Kidney (tissue), 14 donors: ENCODE data around the gene ATP11B. TPM values are rescaled to one million over a fixed set of nuclear protein-coding genes. Genes with fewer than 3 reads are reported as not detected.

Experiments used
- DNase-seq, 5 donors: peaks; one replicate each; pipeline ENCODE4 v3.0.0-alpha.2; 2013 to 2020
- FAIRE-seq: peaks from 2 replicates; lab custom pipeline; 2012; peaks lifted over from hg19 to GRCh38; lab: Jason Lieb, UNC
- H3K27ac ChIP-seq, 2 donors: one replicate each; pipeline ENCODE4 v1.7.0; 2013; ENCODE audit warnings: low read depth in 2 of 2, low read length in 2 of 2, inconsistent platforms in 1 of 2
- H3K27me3 ChIP-seq: one replicate; pipeline ENCODE4 v1.7.1; 2013; ENCODE audit warnings: low read length, inconsistent platforms; ENCODE audit not compliant: control insufficient read depth, insufficient read depth
- H3K36me3 ChIP-seq, 3 donors: one replicate each; pipeline versions ENCODE4 v1.7.0 to v1.7.1; 2013; ENCODE audit warnings: low read length in 3 of 3, control low read depth in 1 of 3, inconsistent platforms in 1 of 3; ENCODE audit not compliant: insufficient read depth in 3 of 3, control insufficient read depth in 2 of 3
- H3K4me1 ChIP-seq, 3 donors: one replicate each; pipeline versions ENCODE4 v1.7.0 to v1.7.1; 2013; ENCODE audit warnings: low read length in 3 of 3, inconsistent platforms in 1 of 3, low read depth in 1 of 3; ENCODE audit not compliant: control insufficient read depth in 2 of 3, insufficient read depth in 2 of 3
- H3K4me3 ChIP-seq, 3 donors: one replicate each; pipeline versions ENCODE4 v1.7.0 to v1.8.1; 2013; ENCODE audit warnings: low read length in 3 of 3, control low read depth in 1 of 3, inconsistent platforms in 1 of 3
- H3K9ac ChIP-seq, 3 donors: one replicate each; pipeline versions ENCODE4 v1.7.0 to v1.7.1; 2013; ENCODE audit warnings: low read length in 3 of 3, control low read depth in 1 of 3, inconsistent platforms in 1 of 3
- H3K9me3 ChIP-seq, 3 donors: one replicate each; pipeline versions ENCODE4 v1.7.0 to v1.7.1; 2013; ENCODE audit warnings: low read length in 3 of 3, control low read depth in 1 of 3, inconsistent platforms in 1 of 3; ENCODE audit not compliant: control insufficient read depth in 2 of 3, insufficient read depth in 1 of 3
- CTCF ChIP-seq: IDR thresholded peaks from 3 replicates; pipeline ENCODE4 v1.5.1; 2012; ENCODE audit warnings: mild to moderate bottlenecking, moderate library complexity, borderline replicate concordance; ENCODE audit not compliant: insufficient read depth; ENCODE audit errors: extremely low read depth
- intact Hi-C: fragments of 100-400 bp; cut with DNase I; formaldehyde crosslinking; loops from one replicate; pipeline ENCODE4 v1.11.1; 2022
- polyA plus RNA-seq: library from polyadenylated mRNA; stranded (reverse); fragments of 350-450 nt; fragmentation: Illumina TruSeq; extraction: RNeasy Lipid Tissue Mini Kit (QIAGEN cat#74804); gene quantifications from one replicate; pipeline ENCODE4 v1.2.3, GENCODE V29; 2014; ENCODE audit warnings: low read depth, low replicate concordance; ENCODE audit not compliant: insufficient read depth
- total RNA-seq: library from RNA; stranded (reverse); fragmentation: NEBNext Ultra II Directional; extraction: Animal tissue kit (Norgen Biotek cat#: 25700); gene quantifications from one replicate; pipeline ENCODE4 v1.2.1, GENCODE V29; 2021
- donor health status: control.
- donor health status: control.
- donor health status: control.
- donor health status: control.
- donor health status: control.
- donor health status: DM: yes; HTN: yes; CAD: no.
- donor health status: Normal renal cell carcinoma (clear cell type).

Gene ATP11B
- total and polyA plus RNA-seq, 2 donors from 2014 or later: 8.0 to 65.0 TPM

DNA sequence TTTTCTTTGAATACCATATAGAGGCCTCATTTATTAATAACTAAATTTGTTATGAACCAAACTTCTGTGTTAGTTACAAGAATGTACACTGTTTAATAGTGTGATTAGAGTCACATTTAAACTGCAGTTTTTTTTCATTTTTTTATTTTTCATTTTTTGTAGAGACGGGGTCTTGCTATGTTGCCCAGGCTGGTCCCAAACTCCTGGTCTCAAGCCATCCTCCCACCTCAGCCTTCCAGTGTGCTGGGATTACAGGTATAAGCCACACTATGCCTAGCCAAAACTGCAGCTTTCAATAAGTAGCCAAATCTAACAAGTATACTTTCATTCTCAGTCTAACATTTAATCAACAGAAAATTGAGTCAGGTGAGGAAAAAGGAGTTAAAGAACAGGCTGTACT is 10.2 kb upstream of the ATP11B start:
- Histone ChIP-seq H3K36me3 (no peaks in the 10 kb centered on the region), H3K27ac (no peak overlapping the region), H3K27me3 (no peaks in the 10 kb centered on the region), H3K9me3 (no peaks in the 10 kb centered on the region), H3K4me1 (no peaks in the 10 kb centered on the region), H3K4me3 (no peak overlapping the region), H3K9ac (no peak overlapping the region)
- FAIRE-seq (no peak), DNase-seq (no peak)
- TF ChIP-seq CTCF: no peak
- intact Hi-C loops: no loop called here

DNA sequence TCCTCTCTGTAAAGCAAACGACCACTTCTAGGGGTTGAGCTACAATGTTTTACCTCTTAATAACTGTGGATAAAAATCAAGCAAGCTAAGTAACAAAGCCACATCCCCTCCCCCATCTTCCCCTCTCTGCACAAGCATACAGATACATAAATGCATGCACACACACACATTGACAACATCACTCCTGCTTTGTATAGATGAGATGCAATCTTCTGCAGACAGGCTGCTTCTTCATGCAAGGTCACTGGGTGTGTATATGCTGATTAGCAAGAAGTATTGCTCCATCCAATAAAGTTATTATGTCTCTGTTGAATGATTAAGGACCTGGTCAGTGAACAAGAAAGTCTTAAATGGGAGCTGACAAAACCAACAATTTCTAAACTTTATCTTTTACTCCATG is 8.8 kb upstream of the ATP11B start:
- Histone ChIP-seq H3K36me3 (no peaks in the 10 kb centered on the region), H3K4me3 (no peak overlapping the region), H3K9ac (no peak overlapping the region), H3K4me1 (no peaks in the 10 kb centered on the region), H3K27me3 (no peaks in the 10 kb centered on the region), H3K9me3 (no peaks in the 10 kb centered on the region), H3K27ac (no peak overlapping the region)
- FAIRE-seq: no peak
- no peak for DNase-seq
- intact Hi-C loops: no loop called here
- no peak for TF ChIP-seq CTCF

GRCh38 chr3:182785142-182785541 is 8.2 kb upstream of the ATP11B start:
- TF ChIP-seq CTCF: no peak
- Histone ChIP-seq H3K9ac (no peak overlapping the region), H3K4me3 (no peak overlapping the region), H3K27me3 (no peaks in the 10 kb centered on the region), H3K36me3 (no peaks in the 10 kb centered on the region), H3K27ac (no peak overlapping the region), H3K4me1 (no peaks in the 10 kb centered on the region), H3K9me3 (no peaks in the 10 kb centered on the region)
- no peak for FAIRE-seq
- intact Hi-C loops: no loop called here
- DNase-seq: no peak

GRCh38 chr3:182785756-182786155 is 7.5 kb upstream of the ATP11B start:
- Histone ChIP-seq H3K4me3 (no peak overlapping the region), H3K27ac (no peak overlapping the region), H3K36me3 (no peaks in the 10 kb centered on the region), H3K27me3 (no peaks in the 10 kb centered on the region), H3K4me1 (no peaks in the 10 kb centered on the region), H3K9ac (no peak overlapping the region), H3K9me3 (no peaks in the 10 kb centered on the region)
- no peak for TF ChIP-seq CTCF
- DNase-seq (no peak), FAIRE-seq (no peak)
- intact Hi-C loops: no loop called here
